ENCODE data around the gene ATG5.

GRCh38 chr6:106186714-106187113 is 138.8 kb downstream of the ATG5 start:
- TF ChIP-seq CTCF (IDR thresholded peaks at IDR 0.05; ENCODE audit: poor library complexity) (no peak), EZH2phosphoT487 (IDR thresholded peaks at IDR 0.05; ENCODE audit: low read depth, severe bottlenecking, unreplicated experiment) (no peak)
